GM19035 (cell line): ENCODE results near the gene PPFIBP1.
"Not testable (repeated sequence)": the region's sequence is repeated elsewhere in the genome, so short reads cannot be mapped to it uniquely, and the experiment has no call there.

Experiments used
- ATAC-seq: cut with Tn5 transposase; IDR thresholded peaks from one replicate; pipeline ENCODE4 v1.9.1; 2021; ENCODE audit not compliant: unreplicated experiment

The PPFIBP1 gene

GRCh38 chr12:27622436-27623195 is 98.6 kb downstream of the PPFIBP1 start:
- ATAC-seq: no peak

GRCh38 chr12:27623645-27624044 is 99.6 kb downstream of the PPFIBP1 start:
- ATAC-seq: no peak

- no peak for ATAC-seq
Measured at GRCh38 chr12:27624586-27624985, 100.6 kb downstream of the PPFIBP1 start.

GRCh38 chr12:27627123-27627852 is 103.3 kb downstream of the PPFIBP1 start:
- peak; percentile 57 for ATAC-seq

- ATAC-seq: not testable (repeated sequence)
Measured at GRCh38 chr12:27627853-27628469, 104.0 kb downstream of the PPFIBP1 start.

- ATAC-seq: not testable (repeated sequence)
Measured at GRCh38 chr12:27630219-27630618, 106.2 kb downstream of the PPFIBP1 start.

- no peak for ATAC-seq
Measured at GRCh38 chr12:27631365-27631764, 107.4 kb downstream of the PPFIBP1 start.

GRCh38 chr12:27631813-27632491 is 107.9 kb downstream of the PPFIBP1 start:
- no peak for ATAC-seq

- ATAC-seq: no peak
Measured at GRCh38 chr12:27635349-27635972, 111.5 kb downstream of the PPFIBP1 start.

GRCh38 chr12:27636569-27636968 is 112.6 kb downstream of the PPFIBP1 start:
- ATAC-seq: not testable (repeated sequence)

GRCh38 chr12:27637524-27637923 is 113.5 kb downstream of the PPFIBP1 start:
- ATAC-seq: no peak

GRCh38 chr12:27639265-27639664 is 115.3 kb downstream of the PPFIBP1 start:
- ATAC-seq: no peak

GRCh38 chr12:27640566-27641200 is 116.7 kb downstream of the PPFIBP1 start:
- ATAC-seq: not testable (repeated sequence)

- ATAC-seq: not testable (repeated sequence)
Measured at GRCh38 chr12:27642361-27642760, 118.4 kb downstream of the PPFIBP1 start.

GRCh38 chr12:27642892-27643291 is 118.9 kb downstream of the PPFIBP1 start:
- ATAC-seq: not testable (repeated sequence)

GRCh38 chr12:27644158-27644845 is 120.3 kb downstream of the PPFIBP1 start:
- ATAC-seq: no peak

GRCh38 chr12:27645671-27646070 is 121.7 kb downstream of the PPFIBP1 start:
- ATAC-seq: no peak

GRCh38 chr12:27646149-27646548 is 122.1 kb downstream of the PPFIBP1 start:
- no peak for ATAC-seq

GRCh38 chr12:27650011-27650410 is 126.0 kb downstream of the PPFIBP1 start:
- no peak for ATAC-seq

GRCh38 chr12:27651201-27651600 is 127.2 kb downstream of the PPFIBP1 start:
- ATAC-seq: no peak
